HTR-8/SVneo (cell line): ENCODE results near the gene HBA1.
"Not testable (repeated sequence)": the region's sequence is repeated elsewhere in the genome, so short reads cannot be mapped to it uniquely, and the experiment has no call there.

Experiments used
- DNase-seq: peaks from one replicate; pipeline ENCODE4 v3.0.0; 2011; ENCODE audit warnings: low spot score, mixed read lengths; ENCODE audit not compliant: insufficient read length
- FAIRE-seq: peaks from 2 replicates; lab custom pipeline; 2011; peaks lifted over from hg19 to GRCh38; lab: Jason Lieb, UNC

Gene HBA1

DNA sequence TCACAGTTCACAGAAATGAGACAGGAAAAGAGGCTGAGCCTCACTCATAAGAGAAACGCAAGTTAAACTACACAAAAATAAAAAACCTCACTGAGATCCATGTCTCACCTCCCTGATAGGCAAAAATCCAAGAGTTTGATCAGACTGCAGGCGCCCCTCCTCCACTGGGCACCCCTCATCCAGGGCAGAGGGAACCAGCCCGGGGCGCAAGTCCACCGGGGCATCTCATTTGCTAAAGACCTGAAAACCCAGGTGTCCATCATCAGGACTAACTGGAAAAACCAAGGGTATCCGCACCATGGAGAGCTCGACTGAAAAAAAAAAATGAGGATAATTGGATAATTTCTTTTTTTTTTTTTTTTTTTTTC is 21.5 kb upstream of the HBA1 start:
- FAIRE-seq = no peak
- DNase-seq = no peak

GRCh38 chr16:159136-159849 is 17.2 kb upstream of the HBA1 start:
- DNase-seq (no peak), FAIRE-seq (peak; percentile 51)

- not testable (repeated sequence) for DNase-seq
- peak; percentile 57 for FAIRE-seq
Measured at GRCh38 chr16:160242-160641, 16.2 kb upstream of the HBA1 start.

GRCh38 chr16:160691-161190 is 15.7 kb upstream of the HBA1 start:
- FAIRE-seq = no peak
- DNase-seq = no peak

GRCh38 chr16:162271-162991 is 14.0 kb upstream of the HBA1 start:
- no peak for FAIRE-seq
- no peak for DNase-seq

GRCh38 chr16:163139-163538 is 13.3 kb upstream of the HBA1 start:
- DNase-seq, FAIRE-seq: not testable (repeated sequence)

DNA sequence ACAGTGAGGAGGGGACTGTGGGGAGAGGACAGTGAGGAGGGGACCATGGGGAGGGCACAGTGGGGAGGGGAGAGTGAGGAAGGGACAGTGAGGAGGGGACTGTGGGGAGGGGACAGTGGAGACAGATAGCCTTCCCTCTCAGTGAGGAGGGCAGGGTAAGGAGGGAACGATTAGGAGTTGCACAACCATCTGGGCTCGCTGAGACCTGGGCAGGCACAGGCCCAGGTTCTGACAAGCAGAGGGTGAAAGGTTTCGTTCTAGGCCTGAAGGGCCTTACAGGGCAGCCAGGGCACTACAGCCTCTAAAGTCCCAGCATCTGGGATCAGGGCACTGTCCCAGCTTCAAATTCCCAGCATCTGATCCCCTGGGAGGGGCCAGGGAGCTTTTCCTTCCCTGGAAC is 12.8 kb upstream of the HBA1 start:
- not testable (repeated sequence) for DNase-seq, FAIRE-seq

DNA sequence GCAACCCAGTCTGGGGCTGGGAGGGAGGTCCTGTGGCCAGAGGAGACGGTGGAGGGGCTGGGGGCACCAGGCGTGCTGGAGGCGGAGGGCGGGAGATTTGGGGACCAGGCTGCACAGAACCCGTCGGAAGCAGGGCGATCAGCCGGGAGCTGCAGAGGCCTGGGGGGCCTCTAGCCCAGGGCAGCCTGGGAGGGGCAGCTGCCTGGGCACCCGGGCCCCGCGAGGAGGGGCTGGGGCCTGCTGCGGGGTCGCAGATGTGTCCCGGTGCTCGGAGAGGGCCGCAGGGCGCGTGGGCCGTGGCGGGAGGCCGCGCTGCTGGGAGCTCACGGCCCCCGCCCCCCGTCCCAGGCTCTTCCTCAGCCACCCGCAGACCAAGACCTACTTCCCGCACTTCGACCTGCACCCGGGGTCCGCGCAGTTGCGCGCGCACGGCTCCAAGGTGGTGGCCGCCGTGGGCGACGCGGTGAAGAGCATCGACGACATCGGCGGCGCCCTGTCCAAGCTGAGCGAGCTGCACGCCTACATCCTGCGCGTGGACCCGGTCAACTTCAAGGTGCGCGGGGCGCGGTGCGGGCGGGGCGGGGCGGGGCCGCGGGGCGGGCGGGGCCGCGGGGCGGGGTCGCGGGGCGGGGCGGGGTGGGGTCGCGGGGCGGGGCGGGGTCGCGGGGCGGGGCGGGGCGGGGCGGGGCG is 12.2 kb upstream of the HBA1 start:
- not testable (repeated sequence) for DNase-seq
- peak; percentile 79 for FAIRE-seq

- DNase-seq (no peak), FAIRE-seq (no peak)
Measured at GRCh38 chr16:164827-165538, 11.5 kb upstream of the HBA1 start.

- DNase-seq = no peak
- no peak for FAIRE-seq
Measured at GRCh38 chr16:165539-166374, 10.7 kb upstream of the HBA1 start, which contains the start of gene HBM. TSS of gene HBM (plus strand) at chr16:165978. CDS start at chr16:165998, 20 bp downstream.

- no peak for FAIRE-seq
Measured at GRCh38 chr16:166375-167121, 9.9 kb upstream of the HBA1 start.

DNA sequence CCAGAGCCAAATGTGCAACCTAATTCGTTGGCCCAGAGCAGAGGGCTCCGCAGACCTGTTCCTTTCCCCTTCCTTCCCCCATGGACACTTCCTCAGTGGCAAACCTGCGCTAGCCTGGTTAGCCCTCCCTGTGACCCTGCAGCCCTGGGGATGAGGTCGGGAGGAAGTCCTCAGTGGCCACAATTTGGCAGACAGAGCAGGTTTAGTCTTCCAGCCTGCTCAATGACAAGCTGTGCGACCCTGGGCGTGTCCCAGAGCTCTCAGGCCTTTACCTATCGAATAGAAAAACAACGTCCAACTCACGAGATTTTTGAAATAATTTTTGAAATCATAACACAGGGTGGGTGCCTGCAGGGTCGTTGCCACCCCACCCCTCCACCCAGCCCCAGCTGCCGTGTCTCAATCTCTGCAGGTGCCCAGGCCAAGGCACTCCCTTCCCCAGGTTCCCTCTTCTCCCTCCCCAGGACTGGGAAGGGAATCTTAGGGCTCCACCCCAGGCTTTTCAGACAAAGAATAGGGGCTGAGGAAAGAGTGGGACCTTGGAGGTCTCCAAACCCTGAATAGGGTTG is 9.3 kb upstream of the HBA1 start:
- DNase-seq (no peak), FAIRE-seq (no peak)

More at GRCh38 chr16:166375-167121, 9.9 kb upstream of the HBA1 start:
- DNase-seq = no peak

GRCh38 chr16:168424-168823 is 8.1 kb upstream of the HBA1 start:
- DNase-seq (no peak), FAIRE-seq (no peak)

DNA sequence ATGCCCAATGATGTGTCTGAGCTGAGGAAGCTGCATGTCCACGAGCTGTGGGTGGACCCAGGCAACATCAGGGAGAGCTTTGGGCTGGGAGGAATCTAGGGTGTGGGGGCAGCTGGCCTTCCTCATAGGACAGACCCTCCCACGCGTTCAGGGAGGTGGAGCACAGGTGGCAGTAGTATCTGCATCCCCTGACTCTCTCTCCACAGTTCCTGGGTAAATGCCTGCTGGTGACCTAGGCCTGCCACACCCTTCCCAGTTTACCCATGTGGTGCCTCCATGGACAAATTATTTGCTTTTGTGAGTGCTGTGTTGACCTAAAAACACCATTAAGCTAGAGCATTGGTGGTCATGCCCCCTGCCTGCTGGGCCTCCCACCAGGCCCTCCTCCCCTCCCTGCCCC is 7.5 kb upstream of the HBA1 start:
- FAIRE-seq = no peak
- DNase-seq = no peak

- FAIRE-seq, DNase-seq: not testable (repeated sequence)
Measured at GRCh38 chr16:170088-170507, 6.4 kb upstream of the HBA1 start.

DNA sequence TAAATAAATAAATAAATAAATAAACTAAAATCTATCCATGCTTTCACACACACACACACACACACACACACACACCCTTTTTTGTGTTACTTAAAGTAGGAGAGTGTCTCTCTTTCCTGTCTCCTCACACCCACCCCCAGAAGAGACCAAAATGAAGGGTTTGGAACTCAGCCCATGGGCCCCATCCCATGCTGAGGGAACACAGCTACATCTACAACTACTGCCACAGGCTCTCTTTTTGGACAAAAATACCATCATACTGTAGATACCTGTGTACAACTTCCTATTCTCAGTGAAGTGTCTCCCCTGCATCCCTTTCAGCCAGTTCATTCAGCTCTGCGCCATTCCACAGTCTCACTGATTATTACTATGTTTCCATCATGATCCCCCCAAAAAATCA is 5.7 kb upstream of the HBA1 start:
- FAIRE-seq (no peak), DNase-seq (no peak)

DNA sequence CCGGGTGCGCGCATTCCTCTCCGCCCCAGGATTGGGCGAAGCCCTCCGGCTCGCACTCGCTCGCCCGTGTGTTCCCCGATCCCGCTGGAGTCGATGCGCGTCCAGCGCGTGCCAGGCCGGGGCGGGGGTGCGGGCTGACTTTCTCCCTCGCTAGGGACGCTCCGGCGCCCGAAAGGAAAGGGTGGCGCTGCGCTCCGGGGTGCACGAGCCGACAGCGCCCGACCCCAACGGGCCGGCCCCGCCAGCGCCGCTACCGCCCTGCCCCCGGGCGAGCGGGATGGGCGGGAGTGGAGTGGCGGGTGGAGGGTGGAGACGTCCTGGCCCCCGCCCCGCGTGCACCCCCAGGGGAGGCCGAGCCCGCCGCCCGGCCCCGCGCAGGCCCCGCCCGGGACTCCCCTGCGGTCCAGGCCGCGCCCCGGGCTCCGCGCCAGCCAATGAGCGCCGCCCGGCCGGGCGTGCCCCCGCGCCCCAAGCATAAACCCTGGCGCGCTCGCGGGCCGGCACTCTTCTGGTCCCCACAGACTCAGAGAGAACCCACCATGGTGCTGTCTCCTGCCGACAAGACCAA is 4.0 kb upstream of the HBA1 start, which contains the start of gene HBA2:
Gene HBA2, plus strand, starts transcription at position 503 of the 568 bp plus-strand sequence. Its CDS starts 37 bp downstream, at position 540.
- FAIRE-seq, DNase-seq: not testable (repeated sequence)
